ENCODE results near the gene C10orf143. TPM values are rescaled to one million over a fixed set of nuclear protein-coding genes. Genes with fewer than 3 reads are reported as not detected.

Gene C10orf143
- total RNA-seq, 2 experiments from 2014 or later, result 4.3 to 5.8 TPM

DNA sequence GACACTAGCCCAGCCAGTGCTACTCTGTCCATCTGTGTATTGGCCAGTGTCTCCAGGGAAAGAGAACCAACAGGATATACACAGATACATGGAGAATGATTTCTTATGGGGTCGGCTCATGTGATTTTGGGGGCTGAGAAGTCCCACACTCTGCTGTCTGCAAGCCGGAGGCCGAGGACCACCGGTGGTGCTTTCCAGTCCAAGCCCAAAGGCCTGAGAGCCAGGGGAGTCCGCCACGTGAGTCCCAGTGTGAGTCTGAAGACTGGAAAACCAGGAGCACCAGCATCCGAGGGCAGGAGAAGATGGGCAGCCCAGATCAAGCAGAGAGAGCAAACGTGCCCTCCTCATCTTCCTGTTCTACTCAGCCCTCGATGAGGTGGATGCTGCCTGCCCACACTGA lies 71.5 kb downstream of the C10orf143 start:
- no peaks in the 10 kb centered on the region for H3K4me1 Mint-ChIP-seq (ENCODE audit: low read depth)
- ATAC-seq (ENCODE audit: poor library complexity) (no peak), DNase-seq (no peak)
- H3K9me3 Mint-ChIP-seq, result no peaks in the 10 kb centered on the region
- H3K9me3 ChIP-seq (ENCODE audit: control insufficient read depth in 1 of 2, insufficient read depth in 1 of 2, low read length in 2 of 2), result no peaks in the 10 kb centered on the region
- H3K27ac ChIP-seq (ENCODE audit: low read depth in 1 of 2, low read length in 2 of 2), result no peak overlapping the region
- H3K4me1 ChIP-seq (ENCODE audit: insufficient read depth, low read length), result no peaks in the 10 kb centered on the region
- TF ChIP-seq, protein P1, sequence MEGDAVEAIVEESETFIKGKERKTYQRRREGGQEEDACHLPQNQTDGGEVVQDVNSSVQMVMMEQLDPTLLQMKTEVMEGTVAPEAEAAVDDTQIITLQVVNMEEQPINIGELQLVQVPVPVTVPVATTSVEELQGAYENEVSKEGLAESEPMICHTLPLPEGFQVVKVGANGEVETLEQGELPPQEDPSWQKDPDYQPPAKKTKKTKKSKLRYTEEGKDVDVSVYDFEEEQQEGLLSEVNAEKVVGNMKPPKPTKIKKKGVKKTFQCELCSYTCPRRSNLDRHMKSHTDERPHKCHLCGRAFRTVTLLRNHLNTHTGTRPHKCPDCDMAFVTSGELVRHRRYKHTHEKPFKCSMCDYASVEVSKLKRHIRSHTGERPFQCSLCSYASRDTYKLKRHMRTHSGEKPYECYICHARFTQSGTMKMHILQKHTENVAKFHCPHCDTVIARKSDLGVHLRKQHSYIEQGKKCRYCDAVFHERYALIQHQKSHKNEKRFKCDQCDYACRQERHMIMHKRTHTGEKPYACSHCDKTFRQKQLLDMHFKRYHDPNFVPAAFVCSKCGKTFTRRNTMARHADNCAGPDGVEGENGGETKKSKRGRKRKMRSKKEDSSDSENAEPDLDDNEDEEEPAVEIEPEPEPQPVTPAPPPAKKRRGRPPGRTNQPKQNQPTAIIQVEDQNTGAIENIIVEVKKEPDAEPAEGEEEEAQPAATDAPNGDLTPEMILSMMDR (IDR thresholded peaks at IDR 0.05), result no peak
- peaks cover 31% of the 10 kb centered on the region for H3K27me3 Mint-ChIP-seq
- no peaks in the 10 kb centered on the region for H3K36me3 ChIP-seq (ENCODE audit: insufficient read depth, low read length)
- H3K27me3 ChIP-seq (ENCODE audit: control insufficient read depth in 1 of 2, insufficient read depth in 2 of 2, low read length in 2 of 2), result peaks cover 5% of the 10 kb centered on the region in 2 experiments
- POLR2A ChIA-PET, result no interaction called here
- intact Hi-C loops (cut with DNase I, micrococcal nuclease), result no loop called here
- H3K36me3 Mint-ChIP-seq (ENCODE audit: low read depth), result no peaks in the 10 kb centered on the region
- H3K27ac Mint-ChIP-seq, result no peak overlapping the region
- H3K4me3 Mint-ChIP-seq, result no peak overlapping the region
- H3K4me3 ChIP-seq (ENCODE audit: low read length), result no peak overlapping the region
- CTCF ChIA-PET, result no interaction called here

DNA sequence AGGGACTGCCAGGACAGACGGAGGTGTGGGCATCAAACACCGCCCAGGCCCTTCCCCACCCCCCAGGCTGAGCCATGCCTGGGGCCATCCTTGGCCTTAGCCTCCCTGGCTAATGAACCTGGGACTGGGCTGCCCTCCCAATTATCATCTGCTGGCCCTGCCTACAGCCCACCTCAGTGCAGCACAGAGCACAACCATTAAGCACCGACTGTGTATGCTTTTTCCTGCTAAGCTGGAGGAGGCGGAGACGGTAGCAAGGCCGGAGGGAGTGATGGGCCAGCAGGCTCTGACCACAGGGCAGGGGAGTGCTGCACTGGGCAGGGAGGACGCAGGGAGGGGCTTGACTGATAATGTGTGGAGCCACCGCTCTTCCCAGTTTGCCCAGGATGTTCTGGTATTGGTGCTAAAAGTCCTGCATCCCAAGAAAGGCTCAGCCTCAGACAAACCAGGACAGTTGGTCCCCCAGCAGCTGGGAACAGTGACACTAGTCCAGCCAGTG lies 72.0 kb downstream of the C10orf143 start:
- Histone ChIP-seq H3K27ac (ENCODE audit: low read depth in 1 of 2, low read length in 2 of 2) (no peak overlapping the region), H3K27me3 (ENCODE audit: control insufficient read depth in 1 of 2, insufficient read depth in 2 of 2, low read length in 2 of 2) (peaks cover 5% of the 10 kb centered on the region in 2 experiments), H3K4me3 (ENCODE audit: low read length) (no peak overlapping the region), H3K9me3 (ENCODE audit: control insufficient read depth in 1 of 2, insufficient read depth in 1 of 2, low read length in 2 of 2) (no peaks in the 10 kb centered on the region), H3K4me1 (ENCODE audit: insufficient read depth, low read length) (no peaks in the 10 kb centered on the region), H3K36me3 (ENCODE audit: insufficient read depth, low read length) (no peaks in the 10 kb centered on the region)
- ATAC-seq (ENCODE audit: poor library complexity) (no peak), DNase-seq (no peak)
- Mint-ChIP-seq H3K4me3 (no peak overlapping the region), H3K4me1 (ENCODE audit: low read depth) (no peaks in the 10 kb centered on the region), H3K27ac (no peak overlapping the region), H3K27me3 (peaks cover 28% of the 10 kb centered on the region), H3K36me3 (ENCODE audit: low read depth) (no peaks in the 10 kb centered on the region), H3K9me3 (no peaks in the 10 kb centered on the region)
- intact Hi-C loops (cut with DNase I, micrococcal nuclease), result no loop called here
- POLR2A ChIA-PET, result no interaction called here
- TF ChIP-seq, protein P1 (IDR thresholded peaks at IDR 0.05), result no peak
- CTCF ChIA-PET, result no interaction called here

DNA sequence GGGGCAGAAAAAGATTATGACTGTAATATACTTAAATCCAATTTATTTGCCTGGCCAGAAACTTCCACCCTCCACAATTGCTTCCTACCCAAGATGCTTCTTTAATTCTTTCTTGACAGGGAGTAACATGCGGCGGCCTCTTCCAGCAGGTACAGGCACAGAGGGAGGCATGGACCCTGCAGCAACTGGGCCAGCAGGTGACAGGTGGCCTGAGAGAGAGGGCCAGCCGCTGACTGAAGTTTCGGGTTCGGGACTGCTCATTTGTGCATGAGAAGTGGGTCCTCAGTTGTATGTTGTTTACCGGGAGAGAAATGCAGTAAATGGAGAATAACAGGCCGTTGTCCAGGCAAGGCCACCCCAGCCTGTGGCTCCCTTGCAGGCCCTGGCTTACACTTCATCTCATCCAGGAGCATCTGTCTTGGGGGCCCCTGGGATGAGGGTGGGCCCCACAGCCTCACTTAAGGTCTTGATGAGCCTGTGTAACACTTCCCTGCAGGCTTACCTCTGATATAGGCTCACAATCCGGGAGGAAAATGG lies 72.5 kb downstream of the C10orf143 start:
- Mint-ChIP-seq H3K27me3 (peaks cover 22% of the 10 kb centered on the region), H3K27ac (no peak overlapping the region), H3K36me3 (ENCODE audit: low read depth) (no peaks in the 10 kb centered on the region), H3K4me1 (ENCODE audit: low read depth) (no peaks in the 10 kb centered on the region), H3K4me3 (no peak overlapping the region), H3K9me3 (no peaks in the 10 kb centered on the region)
- ChIA-PET POLR2A (no interaction called here), CTCF (no interaction called here)
- H3K4me1 ChIP-seq (ENCODE audit: insufficient read depth, low read length), result no peaks in the 10 kb centered on the region
- no peaks in the 10 kb centered on the region for H3K9me3 ChIP-seq (ENCODE audit: control insufficient read depth in 1 of 2, insufficient read depth in 1 of 2, low read length in 2 of 2)
- H3K36me3 ChIP-seq (ENCODE audit: insufficient read depth, low read length), result no peaks in the 10 kb centered on the region
- no peak overlapping the region for H3K4me3 ChIP-seq (ENCODE audit: low read length)
- peaks cover 5% of the 10 kb centered on the region in 2 experiments for H3K27me3 ChIP-seq (ENCODE audit: control insufficient read depth in 1 of 2, insufficient read depth in 2 of 2, low read length in 2 of 2)
- no peak overlapping the region for H3K27ac ChIP-seq (ENCODE audit: low read depth in 1 of 2, low read length in 2 of 2)
- ATAC-seq (ENCODE audit: poor library complexity) (no peak), DNase-seq (no peak)
- TF ChIP-seq, protein P1 (IDR thresholded peaks at IDR 0.05), result no peak
- intact Hi-C loops (cut with DNase I, micrococcal nuclease), result no loop called here
